Measurements from ENCODE around the gene PTPRM. TPM values are rescaled to one million over a fixed set of nuclear protein-coding genes. Genes with fewer than 3 reads are reported as not detected.

The PTPRM gene
- total RNA-seq, 2 experiments from 2014 or later: 2.1 to 3.0 TPM

DNA sequence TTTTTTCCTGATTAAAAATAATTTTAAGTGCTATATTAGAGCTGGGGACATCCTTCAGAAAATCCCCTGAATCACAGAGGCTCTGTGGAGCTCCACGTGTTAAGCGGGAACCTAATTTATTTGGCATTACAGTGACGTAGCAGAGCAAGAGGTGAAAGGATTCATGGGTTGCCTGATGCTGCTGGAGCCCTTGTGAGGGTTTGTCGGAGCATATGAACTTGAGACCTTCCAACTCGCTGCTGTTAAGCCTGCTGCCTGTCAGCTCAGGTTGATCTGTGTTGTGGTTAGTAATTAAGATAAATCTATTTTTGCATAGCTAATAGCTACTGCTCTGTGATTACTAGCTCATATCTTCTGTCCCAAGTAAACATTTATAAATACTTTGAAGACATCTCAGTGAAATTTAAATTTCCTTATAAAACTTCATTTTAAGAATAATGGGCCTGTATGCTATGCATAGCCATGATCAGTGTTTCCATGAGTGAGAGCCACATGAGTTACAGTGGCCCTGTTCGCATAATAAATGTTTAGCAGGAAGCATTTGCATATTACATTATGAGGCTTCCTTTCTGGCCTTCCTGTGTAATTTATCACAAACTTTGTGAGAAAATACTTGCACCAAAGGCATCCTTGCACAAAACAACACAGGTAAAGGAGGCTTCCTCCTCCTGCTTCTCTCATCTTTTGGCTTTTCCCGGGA, 438.9 kb downstream of the PTPRM start:
- no peak overlapping the region for H3K27ac Mint-ChIP-seq
- intact Hi-C loops (cut with micrococcal nuclease): loop anchor here (10.0 kb wide), 1 partner anchor 59 kb away; no protein-coding TSS in a partner anchor
- no peaks in the 10 kb centered on the region for H3K4me1 Mint-ChIP-seq (ENCODE audit: low read depth)
- no peak for ATAC-seq
- H3K36me3 Mint-ChIP-seq (ENCODE audit: low read depth): no peaks in the 10 kb centered on the region
- H3K4me3 Mint-ChIP-seq: no peak overlapping the region
- H3K9me3 Mint-ChIP-seq: no peaks in the 10 kb centered on the region
- POLR2A ChIA-PET: no interaction called here
- no peak for DNase-seq
- H3K27me3 Mint-ChIP-seq: no peaks in the 10 kb centered on the region
- CTCF ChIA-PET: no interaction called here
- TF ChIP-seq, protein P1, sequence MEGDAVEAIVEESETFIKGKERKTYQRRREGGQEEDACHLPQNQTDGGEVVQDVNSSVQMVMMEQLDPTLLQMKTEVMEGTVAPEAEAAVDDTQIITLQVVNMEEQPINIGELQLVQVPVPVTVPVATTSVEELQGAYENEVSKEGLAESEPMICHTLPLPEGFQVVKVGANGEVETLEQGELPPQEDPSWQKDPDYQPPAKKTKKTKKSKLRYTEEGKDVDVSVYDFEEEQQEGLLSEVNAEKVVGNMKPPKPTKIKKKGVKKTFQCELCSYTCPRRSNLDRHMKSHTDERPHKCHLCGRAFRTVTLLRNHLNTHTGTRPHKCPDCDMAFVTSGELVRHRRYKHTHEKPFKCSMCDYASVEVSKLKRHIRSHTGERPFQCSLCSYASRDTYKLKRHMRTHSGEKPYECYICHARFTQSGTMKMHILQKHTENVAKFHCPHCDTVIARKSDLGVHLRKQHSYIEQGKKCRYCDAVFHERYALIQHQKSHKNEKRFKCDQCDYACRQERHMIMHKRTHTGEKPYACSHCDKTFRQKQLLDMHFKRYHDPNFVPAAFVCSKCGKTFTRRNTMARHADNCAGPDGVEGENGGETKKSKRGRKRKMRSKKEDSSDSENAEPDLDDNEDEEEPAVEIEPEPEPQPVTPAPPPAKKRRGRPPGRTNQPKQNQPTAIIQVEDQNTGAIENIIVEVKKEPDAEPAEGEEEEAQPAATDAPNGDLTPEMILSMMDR (IDR thresholded peaks at IDR 0.05): no peak

DNA sequence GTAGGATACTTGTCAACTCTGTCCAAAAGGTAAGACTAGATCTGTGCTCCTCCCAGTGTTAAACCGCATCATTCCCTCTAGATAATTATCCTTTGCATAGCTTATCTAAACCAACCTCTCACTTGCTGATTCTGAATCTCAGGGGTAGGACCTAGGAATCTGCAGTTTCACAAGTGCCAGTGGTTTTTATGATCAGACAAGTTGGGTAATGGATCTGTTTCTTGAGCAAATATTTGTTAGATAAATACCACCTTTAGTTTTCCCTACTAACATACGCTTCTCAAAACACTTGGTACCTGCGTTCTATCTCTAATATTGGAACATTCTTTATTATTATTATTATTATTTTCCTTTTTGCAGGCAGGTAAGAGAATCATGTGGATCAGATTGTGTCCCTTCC, 439.9 kb downstream of the PTPRM start:
- no peaks in the 10 kb centered on the region for H3K36me3 Mint-ChIP-seq (ENCODE audit: low read depth)
- ChIA-PET POLR2A (no interaction called here), CTCF (no interaction called here)
- TF ChIP-seq, protein P1 (IDR thresholded peaks at IDR 0.05): no peak
- H3K27ac Mint-ChIP-seq: no peak overlapping the region
- no peaks in the 10 kb centered on the region for H3K9me3 Mint-ChIP-seq
- intact Hi-C loops (cut with micrococcal nuclease): loop anchor here (10.0 kb wide), 1 partner anchor 58 kb away; no protein-coding TSS in a partner anchor
- no peak overlapping the region for H3K4me3 Mint-ChIP-seq
- DNase-seq (no peak), ATAC-seq (no peak)
- H3K4me1 Mint-ChIP-seq (ENCODE audit: low read depth): no peaks in the 10 kb centered on the region
- no peaks in the 10 kb centered on the region for H3K27me3 Mint-ChIP-seq

DNA sequence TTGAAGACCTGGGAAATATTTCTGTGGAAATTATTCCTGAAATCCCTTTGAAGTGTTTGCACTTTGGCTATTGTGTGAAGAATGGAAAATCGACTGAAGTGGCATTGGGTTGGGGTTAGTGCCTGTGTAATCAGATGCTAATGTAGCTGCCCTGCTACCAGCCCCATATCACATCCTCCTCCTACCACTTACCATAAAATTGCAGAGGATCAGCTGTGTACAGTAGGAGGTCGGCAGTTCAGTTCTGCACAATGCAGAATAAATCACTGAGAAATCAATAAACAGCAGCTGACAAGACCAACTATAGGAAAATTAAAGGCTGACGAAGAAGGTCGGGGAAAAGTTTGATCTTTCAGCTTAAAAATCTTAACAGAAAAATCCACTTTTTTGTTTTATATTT, 440.9 kb downstream of the PTPRM start:
- CTCF ChIA-PET: no interaction called here
- no peak for ATAC-seq
- H3K27ac Mint-ChIP-seq: no peak overlapping the region
- H3K9me3 Mint-ChIP-seq: no peaks in the 10 kb centered on the region
- TF ChIP-seq, protein P1 (IDR thresholded peaks at IDR 0.05): no peak
- no peak for DNase-seq
- no peaks in the 10 kb centered on the region for H3K36me3 Mint-ChIP-seq (ENCODE audit: low read depth)
- H3K4me1 Mint-ChIP-seq (ENCODE audit: low read depth): no peaks in the 10 kb centered on the region
- intact Hi-C loops (cut with micrococcal nuclease): loop anchor here (10.0 kb wide), 1 partner anchor 57 kb away; no protein-coding TSS in a partner anchor
- H3K27me3 Mint-ChIP-seq: no peaks in the 10 kb centered on the region
- POLR2A ChIA-PET: no interaction called here
- no peak overlapping the region for H3K4me3 Mint-ChIP-seq

DNA sequence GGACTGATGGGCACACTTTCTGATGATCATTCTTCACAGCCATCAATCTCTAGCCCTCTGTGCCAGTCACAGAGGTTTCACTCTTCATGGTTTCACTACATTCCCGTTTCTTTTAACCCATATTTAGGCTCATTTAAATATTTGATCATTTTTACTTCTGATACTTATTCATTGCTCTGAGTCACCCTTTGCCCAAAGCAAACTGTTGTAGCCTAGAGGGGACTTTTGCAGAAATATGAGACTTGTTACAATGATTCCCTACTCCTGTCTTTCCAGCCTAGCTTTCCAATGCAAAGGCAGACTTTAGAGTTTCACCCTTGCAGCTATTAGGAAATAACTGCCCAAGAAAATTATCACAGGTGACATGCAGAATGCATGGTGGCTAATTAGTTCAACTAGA, 444.2 kb downstream of the PTPRM start:
- ChIA-PET POLR2A (no interaction called here), CTCF (no interaction called here)
- TF ChIP-seq, protein P1 (IDR thresholded peaks at IDR 0.05): no peak
- Mint-ChIP-seq H3K9me3 (no peaks in the 10 kb centered on the region), H3K4me1 (ENCODE audit: low read depth) (no peaks in the 10 kb centered on the region), H3K27me3 (no peaks in the 10 kb centered on the region), H3K27ac (no peak overlapping the region), H3K36me3 (ENCODE audit: low read depth) (no peaks in the 10 kb centered on the region), H3K4me3 (no peak overlapping the region)
- DNase-seq: no peak
- intact Hi-C loops (cut with micrococcal nuclease): no loop called here
- ATAC-seq: no peak

DNA sequence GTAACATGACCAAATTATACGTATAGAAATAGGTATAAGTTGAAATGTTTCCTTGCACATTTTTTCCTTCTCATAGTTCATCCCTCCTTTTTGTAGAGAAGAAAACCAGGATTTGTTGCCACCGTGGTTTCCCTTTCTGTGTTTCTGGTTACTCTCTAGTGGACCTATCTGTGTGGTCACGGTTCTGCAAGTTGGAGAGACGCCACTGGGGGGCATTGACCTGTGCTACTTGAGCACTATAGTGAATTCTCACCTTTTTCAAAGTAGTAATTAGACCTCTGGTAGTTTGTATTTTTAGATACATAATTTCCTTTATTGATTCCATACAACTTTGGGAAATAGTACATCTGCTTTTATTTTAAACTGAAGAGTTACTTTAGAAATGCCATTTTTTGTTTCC, 444.8 kb downstream of the PTPRM start:
- H3K4me1 Mint-ChIP-seq (ENCODE audit: low read depth): no peaks in the 10 kb centered on the region
- intact Hi-C loops (cut with micrococcal nuclease): no loop called here
- CTCF ChIA-PET: no interaction called here
- no peak overlapping the region for H3K27ac Mint-ChIP-seq
- no peak overlapping the region for H3K4me3 Mint-ChIP-seq
- H3K36me3 Mint-ChIP-seq (ENCODE audit: low read depth): no peaks in the 10 kb centered on the region
- no peak for DNase-seq
- no peaks in the 10 kb centered on the region for H3K27me3 Mint-ChIP-seq
- no peak for ATAC-seq
- TF ChIP-seq, protein P1 (IDR thresholded peaks at IDR 0.05): no peak
- no peaks in the 10 kb centered on the region for H3K9me3 Mint-ChIP-seq
- POLR2A ChIA-PET: no interaction called here

Data from activated CD8-positive, alpha-beta T cell treated with anti-CD3 and anti-CD28 coated beads for 36 hours (primary cell).